Right atrium auricular region (tissue), 2 donors: ENCODE results near the gene PTPRN. TPM values are rescaled to one million over a fixed set of nuclear protein-coding genes. Genes with fewer than 3 reads are reported as not detected.
"Not testable (repeated sequence)": the region's sequence is repeated elsewhere in the genome, so short reads cannot be mapped to it uniquely, and the experiment has no call there.

Source experiments
- DNase-seq: peaks from one replicate; pipeline ENCODE4 v3.0.0-alpha.2; 2019; ENCODE audit warnings: low spot score
- H3K27ac ChIP-seq, 2 donors: fragments of 200-600 bp; sonication (generic); 1 replicate in 1 of 2; 2 replicates in 1 of 2; pipeline ENCODE4 v1.5.1; 2016 to 2019
- H3K27me3 ChIP-seq, 2 donors: fragments of 200-600 bp; sonication (generic); one replicate each; pipeline versions ENCODE4 v1.5.1 to v1.6.0; 2017 to 2019
- H3K36me3 ChIP-seq: fragments of 200-600 bp; sonication (generic); one replicate; pipeline ENCODE4 v1.5.1; 2016
- H3K4me1 ChIP-seq, 2 donors: fragments of 200-600 bp; sonication (generic); one replicate each; pipeline versions ENCODE4 v1.5.1 to v1.6.0; 2017 to 2019
- H3K4me3 ChIP-seq, 2 donors: fragments of 200-600 bp; sonication (generic); 1 replicate in 1 of 2; 2 replicates in 1 of 2; pipeline ENCODE4 v1.5.1; 2017 to 2019; ENCODE audit warnings: mild to moderate bottlenecking in 1 of 2, moderate library complexity in 1 of 2
- H3K9me3 ChIP-seq, 2 donors: fragments of 200-600 bp; sonication (generic); one replicate each; pipeline ENCODE4 v1.5.1; 2019
- total RNA-seq, 2 donors: library from RNA; depleted of rRNA; stranded (reverse); fragments of >200 nt; gene quantifications; one replicate each; pipeline ENCODE4 v1.1.0, GENCODE V29; 2016
- TF ChIP-seq, protein P1 (sequence below), 2 donors: fragments of 200-600 bp; sonication (generic); IDR thresholded peaks; one replicate each; pipeline ENCODE4 v1.5.1; 2019; ENCODE audit warnings: antibody characterized with exemption in 2 of 2

The PTPRN gene
- total RNA-seq, 2 donors from 2014 or later: 0.74 TPM; not detected in 1

DNA sequence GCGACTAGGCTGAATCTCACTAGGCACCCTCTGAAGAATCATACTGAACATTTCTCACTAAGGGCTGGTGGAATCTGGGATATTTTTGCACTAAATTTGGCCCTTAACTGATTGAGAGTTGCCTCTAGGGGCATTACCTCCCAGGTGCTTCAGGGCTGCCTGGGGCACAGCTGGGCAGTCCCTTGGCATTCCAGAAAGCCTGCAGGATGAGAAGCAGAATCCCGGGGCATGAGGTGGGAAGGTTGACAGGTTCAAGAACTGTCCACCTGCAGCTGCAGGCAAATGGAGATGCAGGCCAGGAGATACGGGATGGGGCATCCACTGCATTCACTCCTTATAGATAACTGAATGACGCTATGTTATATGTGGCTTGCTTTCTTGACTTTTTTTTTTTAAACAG lies 15.9 kb upstream of the PTPRN start:
- Histone ChIP-seq H3K4me3 (no peak overlapping the region), H3K36me3 (no peaks in the 10 kb centered on the region), H3K27ac (no peak overlapping the region), H3K9me3 (no peaks in the 10 kb centered on the region), H3K4me1 (no peaks in the 10 kb centered on the region), H3K27me3 (no peaks in the 10 kb centered on the region)
- DNase-seq: no peak
- TF ChIP-seq, protein P1, sequence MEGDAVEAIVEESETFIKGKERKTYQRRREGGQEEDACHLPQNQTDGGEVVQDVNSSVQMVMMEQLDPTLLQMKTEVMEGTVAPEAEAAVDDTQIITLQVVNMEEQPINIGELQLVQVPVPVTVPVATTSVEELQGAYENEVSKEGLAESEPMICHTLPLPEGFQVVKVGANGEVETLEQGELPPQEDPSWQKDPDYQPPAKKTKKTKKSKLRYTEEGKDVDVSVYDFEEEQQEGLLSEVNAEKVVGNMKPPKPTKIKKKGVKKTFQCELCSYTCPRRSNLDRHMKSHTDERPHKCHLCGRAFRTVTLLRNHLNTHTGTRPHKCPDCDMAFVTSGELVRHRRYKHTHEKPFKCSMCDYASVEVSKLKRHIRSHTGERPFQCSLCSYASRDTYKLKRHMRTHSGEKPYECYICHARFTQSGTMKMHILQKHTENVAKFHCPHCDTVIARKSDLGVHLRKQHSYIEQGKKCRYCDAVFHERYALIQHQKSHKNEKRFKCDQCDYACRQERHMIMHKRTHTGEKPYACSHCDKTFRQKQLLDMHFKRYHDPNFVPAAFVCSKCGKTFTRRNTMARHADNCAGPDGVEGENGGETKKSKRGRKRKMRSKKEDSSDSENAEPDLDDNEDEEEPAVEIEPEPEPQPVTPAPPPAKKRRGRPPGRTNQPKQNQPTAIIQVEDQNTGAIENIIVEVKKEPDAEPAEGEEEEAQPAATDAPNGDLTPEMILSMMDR (IDR thresholded peaks at IDR 0.05): no peak

DNA sequence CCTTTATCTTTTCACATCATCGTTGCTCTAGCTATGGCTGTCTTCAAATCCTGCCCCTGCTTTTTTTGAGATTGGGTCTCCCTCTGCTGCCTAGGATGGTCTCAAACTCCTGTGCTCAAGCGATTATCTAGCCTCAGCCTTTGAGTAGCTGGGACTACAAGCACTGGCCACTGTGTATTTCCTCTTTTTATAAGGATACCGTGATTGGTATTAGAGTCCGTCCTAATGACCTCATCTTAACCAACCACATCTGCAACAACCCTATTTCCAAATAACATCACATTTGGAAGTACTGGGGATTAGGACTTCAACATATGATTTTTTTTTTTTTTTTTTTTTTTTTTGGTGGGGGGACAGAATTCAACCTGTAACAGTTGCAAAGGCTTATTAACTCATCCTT lies 14.2 kb upstream of the PTPRN start:
- Histone ChIP-seq H3K4me1 (no peaks in the 10 kb centered on the region), H3K27me3 (no peaks in the 10 kb centered on the region), H3K27ac (no peak overlapping the region), H3K9me3 (no peaks in the 10 kb centered on the region), H3K36me3 (no peaks in the 10 kb centered on the region), H3K4me3 (no peak overlapping the region)
- TF ChIP-seq, protein P1 (IDR thresholded peaks at IDR 0.05): no peak
- no peak for DNase-seq

DNA sequence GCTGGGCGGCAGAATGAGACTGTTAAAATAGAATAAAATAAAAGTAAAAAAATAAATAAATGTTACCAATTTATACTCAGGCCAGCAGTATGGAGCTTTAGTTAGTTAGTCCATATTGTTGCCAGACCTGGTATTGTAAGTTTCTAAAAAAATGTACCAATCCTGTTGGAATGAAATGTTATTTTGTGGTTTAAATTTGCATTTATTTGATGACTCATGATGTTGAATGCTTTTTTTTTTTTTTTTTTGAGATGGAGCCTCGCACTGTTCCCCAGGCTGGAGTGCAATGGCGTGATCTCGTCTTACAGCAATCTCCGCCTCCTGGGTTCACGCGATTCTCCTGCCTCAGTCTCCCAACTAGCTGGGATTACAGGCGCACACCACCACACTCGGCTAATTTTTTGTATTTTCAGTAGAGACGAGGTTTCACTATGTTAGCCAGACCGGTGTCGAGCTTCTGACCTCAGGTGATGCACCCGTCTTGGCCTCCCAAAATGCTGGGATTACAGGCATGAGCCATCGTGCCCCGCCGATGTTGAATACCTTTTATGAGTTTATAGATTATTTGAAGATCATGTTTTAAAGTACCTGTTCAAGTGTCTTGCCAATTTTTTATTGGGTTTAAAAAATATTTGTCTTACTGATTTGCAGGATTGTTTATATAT lies 5.7 kb upstream of the PTPRN start:
- no peaks in the 10 kb centered on the region for H3K9me3 ChIP-seq
- peaks cover 1 to 3% of the 10 kb centered on the region in 2 donors for H3K27me3 ChIP-seq
- H3K36me3 ChIP-seq: no peaks in the 10 kb centered on the region
- no peak for DNase-seq
- H3K27ac ChIP-seq: no peak overlapping the region
- H3K4me1 ChIP-seq: no peaks in the 10 kb centered on the region
- no peak overlapping the region for H3K4me3 ChIP-seq
- TF ChIP-seq, protein P1 (IDR thresholded peaks at IDR 0.05): no peak

DNA sequence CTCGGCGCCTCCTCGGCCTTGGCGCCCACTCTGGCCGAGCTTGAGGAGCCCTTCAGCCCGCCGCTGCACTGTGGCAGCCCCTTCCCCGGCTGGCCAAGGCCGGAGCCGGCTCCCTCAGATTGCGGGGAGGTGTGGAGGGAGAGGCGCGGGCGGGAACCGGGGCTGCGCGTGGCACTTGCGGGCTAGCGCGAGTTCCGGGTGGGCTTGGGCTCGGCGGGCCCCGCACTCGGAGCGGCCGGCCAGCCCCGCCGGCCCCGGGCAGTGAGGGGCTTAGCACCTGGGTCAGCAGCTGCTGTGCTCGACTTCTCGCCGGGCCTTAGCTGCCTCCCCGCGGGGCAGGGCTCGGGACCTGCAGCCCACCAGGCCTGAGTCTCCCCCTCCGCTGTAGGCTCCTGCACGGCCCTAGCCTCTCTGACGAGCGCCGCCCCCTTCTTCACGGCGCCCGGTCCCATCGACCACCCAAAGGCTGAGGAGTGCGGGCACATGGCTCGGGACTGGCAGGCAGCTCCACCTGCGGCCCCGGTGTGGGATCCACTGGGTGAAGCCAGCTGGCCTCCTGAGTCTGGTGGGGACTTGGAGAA lies 3.6 kb upstream of the PTPRN start:
- not testable (repeated sequence) for H3K4me3 ChIP-seq, H3K9me3 ChIP-seq, H3K27ac ChIP-seq, H3K4me1 ChIP-seq, DNase-seq, H3K36me3 ChIP-seq
- peaks cover 11 to 19% of the 10 kb centered on the region in 2 donors for H3K27me3 ChIP-seq

DNA sequence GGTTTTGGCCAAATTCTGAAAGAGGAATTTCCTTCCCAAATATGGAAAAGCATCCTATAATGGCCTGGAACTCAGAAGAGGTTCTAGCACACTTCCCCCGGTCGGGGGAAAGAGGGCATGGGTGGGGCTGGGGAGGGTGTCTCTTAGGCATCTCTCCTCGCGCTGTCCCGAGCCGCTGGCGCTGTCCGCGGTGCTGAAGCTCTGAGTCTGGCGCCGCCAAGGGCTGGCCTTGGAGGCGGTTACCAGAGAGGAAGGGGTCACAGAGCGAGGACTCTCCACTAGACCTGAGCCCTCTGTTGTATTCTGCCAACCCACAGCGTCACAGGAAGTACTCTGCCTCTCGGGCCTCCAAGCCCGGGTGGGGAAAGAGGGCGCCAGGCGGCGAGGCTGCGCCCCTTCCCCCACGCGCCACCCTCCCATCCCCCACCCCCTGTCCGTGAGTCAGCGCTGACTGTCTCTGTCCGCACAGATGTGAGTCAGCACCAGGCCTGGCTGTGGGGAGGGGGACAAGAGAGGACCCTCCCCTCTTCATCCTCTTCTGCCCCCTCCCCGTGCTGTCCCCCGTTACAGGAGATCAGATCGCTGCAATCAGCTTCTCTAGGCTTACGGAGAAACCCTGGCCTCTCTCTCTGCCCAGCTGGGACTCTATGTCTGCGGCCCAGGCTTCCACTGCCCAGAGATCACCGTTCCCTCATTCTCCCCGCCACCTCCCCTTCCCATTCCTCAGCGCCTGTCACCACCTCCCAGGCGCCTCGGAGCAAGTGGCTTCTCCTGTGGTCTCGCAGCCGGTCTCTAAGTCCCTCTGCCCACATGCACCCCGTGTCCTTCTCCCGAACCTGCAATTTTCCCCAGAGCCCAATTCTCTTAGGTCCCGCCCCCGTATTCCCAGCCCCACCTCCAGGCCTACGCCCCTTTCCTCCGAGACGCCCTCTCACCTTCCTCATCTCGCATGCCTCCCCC lies 779 bp downstream of the PTPRN start:
- no peak for DNase-seq
- no peak overlapping the region for H3K4me3 ChIP-seq
- no peaks in the 10 kb centered on the region for H3K36me3 ChIP-seq
- TF ChIP-seq, protein P1 (IDR thresholded peaks at IDR 0.05): no peak
- H3K27ac ChIP-seq: no peak overlapping the region
- H3K4me1 ChIP-seq: peaks cover 0 to 6% of the 10 kb centered on the region in 2 donors
- peaks cover 11 to 19% of the 10 kb centered on the region in 2 donors for H3K27me3 ChIP-seq
- no peaks in the 10 kb centered on the region for H3K9me3 ChIP-seq

DNA sequence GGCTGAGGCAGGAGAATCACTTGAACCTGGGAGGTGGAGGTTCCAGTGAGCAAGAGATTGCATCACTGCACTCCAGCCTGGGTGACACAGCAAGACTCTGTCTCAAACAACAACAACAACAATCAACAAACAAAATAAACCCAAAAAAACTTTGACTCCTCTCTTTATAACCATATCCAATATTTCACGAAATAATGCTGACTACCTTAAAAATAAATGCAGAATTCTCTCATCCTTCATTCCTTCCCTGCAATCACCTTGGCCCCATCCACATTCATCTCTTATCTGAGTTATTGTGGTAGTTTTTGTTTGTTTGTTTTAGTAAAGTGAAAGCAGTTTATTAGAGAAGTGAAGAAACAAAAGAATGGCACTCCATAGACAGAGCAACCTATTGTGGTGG lies 3.2 kb downstream of the PTPRN start:
- Histone ChIP-seq H3K4me1 (peaks cover 0 to 6% of the 10 kb centered on the region in 2 donors), H3K4me3 (no peak overlapping the region), H3K27ac (no peak overlapping the region), H3K9me3 (no peaks in the 10 kb centered on the region), H3K27me3 (peaks cover 11 to 19% of the 10 kb centered on the region in 2 donors), H3K36me3 (no peaks in the 10 kb centered on the region)
- TF ChIP-seq, protein P1 (IDR thresholded peaks at IDR 0.05): no peak
- no peak for DNase-seq
